Measurements from ENCODE around the gene ASPG.

- TF ChIP-seq CTCF (IDR thresholded peaks at IDR 0.05; ENCODE audit: insufficient read depth, low read length, poor library complexity, severe bottlenecking) = no peak
- no peak for TF ChIP-seq EZH2phosphoT487 (conservative IDR thresholded peaks at IDR 0.05; ENCODE audit: low read length)
These were observed 64.2 kb downstream of the ASPG start for GRCh38 chr14:104149617-104150135.
